Panc1 (cell line): ENCODE data around the gene EPHB1.

Source experiments
- CTCF ChIP-seq: fragments of 450-650 bp; IDR thresholded peaks from 2 replicates; pipeline ENCODE4 v1.5.1; 2017; ENCODE audit warnings: mild to moderate bottlenecking
- POLR2AphosphoS5 ChIP-seq: IDR thresholded peaks from 2 replicates; pipeline ENCODE4 v1.6.1; 2012; ENCODE audit warnings: mild to moderate bottlenecking, low read depth, low read length, moderate library complexity
- TCF7L2 ChIP-seq: IDR thresholded peaks from 2 replicates; pipeline ENCODE4 v1.6.1; 2011; ENCODE audit warnings: mild to moderate bottlenecking, low read depth, low read length, inconsistent platforms
- TF ChIP-seq, protein P1 (sequence below), 2 experiments: IDR thresholded peaks; 2 replicates each; pipeline ENCODE4 v1.6.1; 2011 to 2012; ENCODE audit warnings: low read depth in 2 of 2, control low read depth in 1 of 2, low read length in 1 of 2, mild to moderate bottlenecking in 1 of 2, moderate library complexity in 1 of 2; ENCODE audit not compliant: insufficient read depth in 1 of 2

DNA sequence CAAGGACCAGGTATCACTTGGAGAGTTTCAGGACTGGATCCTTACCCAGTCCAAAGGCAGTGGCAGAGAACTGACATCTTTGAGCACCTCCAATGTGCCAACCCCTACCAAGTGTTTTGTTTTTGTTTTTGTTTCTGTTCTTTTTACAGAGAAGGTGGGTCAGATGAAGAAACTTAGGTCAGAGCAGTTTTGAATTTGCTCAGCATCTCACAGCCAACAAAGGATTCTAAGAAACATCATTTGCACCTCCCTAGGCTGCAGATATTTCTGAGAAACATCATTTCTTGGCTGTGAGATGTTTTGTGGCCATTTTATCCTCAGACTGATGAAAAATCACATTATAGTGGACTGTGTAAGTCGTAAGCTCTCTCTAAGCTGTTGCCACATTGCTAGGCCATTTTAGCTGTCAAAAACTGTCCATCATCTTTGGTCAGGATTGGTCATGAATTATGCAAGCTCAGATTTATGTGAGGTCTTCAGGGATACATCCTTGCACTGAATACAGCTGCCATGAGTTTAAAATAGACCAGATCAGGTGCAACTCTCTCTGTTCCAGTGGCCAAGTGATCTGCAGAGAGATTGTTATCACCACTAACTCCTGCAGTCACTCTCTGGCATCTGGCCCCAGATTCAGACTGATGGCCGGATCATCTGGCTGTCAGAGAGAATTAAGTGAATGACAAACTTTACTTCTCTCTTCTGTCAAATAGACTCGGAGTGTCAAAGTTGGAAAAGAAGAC lies 341.5 kb downstream of the EPHB1 start:
- TF ChIP-seq, protein P1, sequence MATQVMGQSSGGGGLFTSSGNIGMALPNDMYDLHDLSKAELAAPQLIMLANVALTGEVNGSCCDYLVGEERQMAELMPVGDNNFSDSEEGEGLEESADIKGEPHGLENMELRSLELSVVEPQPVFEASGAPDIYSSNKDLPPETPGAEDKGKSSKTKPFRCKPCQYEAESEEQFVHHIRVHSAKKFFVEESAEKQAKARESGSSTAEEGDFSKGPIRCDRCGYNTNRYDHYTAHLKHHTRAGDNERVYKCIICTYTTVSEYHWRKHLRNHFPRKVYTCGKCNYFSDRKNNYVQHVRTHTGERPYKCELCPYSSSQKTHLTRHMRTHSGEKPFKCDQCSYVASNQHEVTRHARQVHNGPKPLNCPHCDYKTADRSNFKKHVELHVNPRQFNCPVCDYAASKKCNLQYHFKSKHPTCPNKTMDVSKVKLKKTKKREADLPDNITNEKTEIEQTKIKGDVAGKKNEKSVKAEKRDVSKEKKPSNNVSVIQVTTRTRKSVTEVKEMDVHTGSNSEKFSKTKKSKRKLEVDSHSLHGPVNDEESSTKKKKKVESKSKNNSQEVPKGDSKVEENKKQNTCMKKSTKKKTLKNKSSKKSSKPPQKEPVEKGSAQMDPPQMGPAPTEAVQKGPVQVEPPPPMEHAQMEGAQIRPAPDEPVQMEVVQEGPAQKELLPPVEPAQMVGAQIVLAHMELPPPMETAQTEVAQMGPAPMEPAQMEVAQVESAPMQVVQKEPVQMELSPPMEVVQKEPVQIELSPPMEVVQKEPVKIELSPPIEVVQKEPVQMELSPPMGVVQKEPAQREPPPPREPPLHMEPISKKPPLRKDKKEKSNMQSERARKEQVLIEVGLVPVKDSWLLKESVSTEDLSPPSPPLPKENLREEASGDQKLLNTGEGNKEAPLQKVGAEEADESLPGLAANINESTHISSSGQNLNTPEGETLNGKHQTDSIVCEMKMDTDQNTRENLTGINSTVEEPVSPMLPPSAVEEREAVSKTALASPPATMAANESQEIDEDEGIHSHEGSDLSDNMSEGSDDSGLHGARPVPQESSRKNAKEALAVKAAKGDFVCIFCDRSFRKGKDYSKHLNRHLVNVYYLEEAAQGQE (IDR thresholded peaks at IDR 0.05; ENCODE audit: insufficient read depth in 1 of 2, low read depth in 2 of 2, low read length in 1 of 2) = no peak
- TF ChIP-seq CTCF (no peak), POLR2AphosphoS5 (no peak), TCF7L2 (no peak)
